CD14-positive monocyte (primary cell): ENCODE data around the gene FAM53A. TPM values are rescaled to one million over a fixed set of nuclear protein-coding genes. Genes with fewer than 3 reads are reported as not detected.

Source experiments
- DNase-seq, 3 donors: peaks; one replicate each; pipeline ENCODE4 v3.0.0-alpha.2; 2011 to 2022
- H2AFZ ChIP-seq: 2 replicates; pipeline ENCODE4 v1.6.0; 2012; ENCODE audit warnings: mild to moderate bottlenecking, low read depth, low read length, inconsistent platforms; ENCODE audit not compliant: insufficient read depth, poor library complexity, severe bottlenecking
- H3K27ac ChIP-seq, 2 donors: 1 replicate in 1 of 2; 2 replicates in 1 of 2; pipeline ENCODE4 v1.5.1; 2012 to 2013; ENCODE audit warnings: low read length in 2 of 2, control low read depth in 1 of 2, inconsistent platforms in 1 of 2, low read depth in 1 of 2, mild to moderate bottlenecking in 1 of 2
- H3K27me3 ChIP-seq, 2 donors: one replicate each; pipeline versions ENCODE4 v1.6.0 to v1.6.1; 2011 to 2013; ENCODE audit warnings: low read length in 2 of 2; ENCODE audit not compliant: control insufficient read depth in 2 of 2, insufficient read depth in 2 of 2
- H3K36me3 ChIP-seq, 2 donors: replicated peaks in 1 of 2; 1 replicate in 1 of 2; 2 replicates in 1 of 2; pipeline versions ENCODE4 v1.5.1 to v1.6.1; 2012 to 2013; ENCODE audit warnings: low read length in 2 of 2, control low read depth in 1 of 2, inconsistent platforms in 1 of 2, mild to moderate bottlenecking in 1 of 2; ENCODE audit not compliant: insufficient read depth in 2 of 2, control insufficient read depth in 1 of 2
- H3K4me1 ChIP-seq, 2 donors: 1 replicate in 1 of 2; 2 replicates in 1 of 2; pipeline versions ENCODE4 v1.5.1 to v1.6.1; 2012 to 2013; ENCODE audit warnings: low read length in 2 of 2, control low read depth in 1 of 2, inconsistent platforms in 1 of 2, mild to moderate bottlenecking in 1 of 2, moderate library complexity in 1 of 2; ENCODE audit not compliant: insufficient read depth in 2 of 2, control insufficient read depth in 1 of 2
- H3K4me2 ChIP-seq: replicated peaks from 2 replicates; pipeline ENCODE3; 2012; ENCODE audit warnings: low read length, moderate library complexity, mild to moderate bottlenecking; ENCODE audit not compliant: poor library complexity, severe bottlenecking; ENCODE audit errors: extremely low read depth
- H3K4me3 ChIP-seq, 3 experiments: fragments of 200-600 bp in 1 of 3; sonication (generic) in 1 of 3; replicated peaks in 1 of 3; 1 replicate in 2 of 3; 2 replicates in 1 of 3; pipeline ENCODE4 v1.5.1; 2011 to 2013; ENCODE audit warnings: low read length in 3 of 3, mild to moderate bottlenecking in 3 of 3, control low read depth in 2 of 3, low read depth in 2 of 3, inconsistent platforms in 1 of 3, moderate library complexity in 1 of 3
- H3K79me2 ChIP-seq: 2 replicates; pipeline ENCODE4 v1.6.0; 2012; ENCODE audit warnings: mild to moderate bottlenecking, control low read depth, inconsistent platforms, low read length, moderate library complexity; ENCODE audit not compliant: insufficient read depth
- H3K9ac ChIP-seq: 2 replicates; pipeline ENCODE4 v1.6.0; 2017; ENCODE audit warnings: low read length, mild to moderate bottlenecking; ENCODE audit not compliant: insufficient read depth, poor library complexity, severe bottlenecking
- H3K9me3 ChIP-seq, 2 donors: replicated peaks in 1 of 2; 1 replicate in 1 of 2; 2 replicates in 1 of 2; pipeline versions ENCODE4 v1.5.1 to v1.6.1; 2012 to 2013; ENCODE audit warnings: low read length in 2 of 2, control low read depth in 1 of 2; ENCODE audit not compliant: control insufficient read depth in 1 of 2, insufficient read depth in 1 of 2
- H4K20me1 ChIP-seq: 2 replicates; pipeline ENCODE4 v1.6.0; 2012; ENCODE audit warnings: mild to moderate bottlenecking, low read length, control low read depth, moderate library complexity; ENCODE audit not compliant: insufficient read depth
- H3K27ac Mint-ChIP-seq, 7 donors: one replicate each; pipeline ENCODE4 v1.8.0; 2020; ENCODE audit warnings: mild to moderate bottlenecking in 7 of 7, mixed read lengths in 7 of 7, moderate library complexity in 6 of 7, inconsistent platforms in 2 of 7
- H3K27me3 Mint-ChIP-seq, 3 donors: one replicate each; pipeline ENCODE4 v1.8.0; 2021 to 2022; ENCODE audit warnings: low read depth in 3 of 3, mild to moderate bottlenecking in 3 of 3, mixed read lengths in 3 of 3, moderate library complexity in 3 of 3, inconsistent platforms in 1 of 3
- H3K36me3 Mint-ChIP-seq, 2 donors: one replicate each; pipeline ENCODE4 v1.8.0; 2020; ENCODE audit warnings: mixed read lengths in 2 of 2, inconsistent platforms in 1 of 2, mild to moderate bottlenecking in 1 of 2
- H3K4me1 Mint-ChIP-seq: one replicate; pipeline ENCODE4 v1.8.0; 2020; ENCODE audit warnings: mild to moderate bottlenecking, mixed read lengths
- H3K4me3 Mint-ChIP-seq, 2 donors: one replicate each; pipeline ENCODE4 v1.8.0; 2020; ENCODE audit warnings: mild to moderate bottlenecking in 2 of 2, mixed read lengths in 2 of 2, moderate library complexity in 1 of 2
- H3K9me3 Mint-ChIP-seq, 7 donors: one replicate each; pipeline ENCODE4 v1.8.0; 2020 to 2022; ENCODE audit warnings: mixed read lengths in 7 of 7, mild to moderate bottlenecking in 6 of 7, moderate library complexity in 6 of 7, inconsistent platforms in 2 of 7
- CTCF ChIP-seq: fragments of 200-600 bp; IDR thresholded peaks from one replicate; pipeline ENCODE4 v1.8.0; 2022; ENCODE audit warnings: antibody characterized with exemption, mild to moderate bottlenecking
- WGBS: methylation state at CpG from one replicate; pipeline ENCODE4 v1.1.5; 2013; ENCODE audit warnings: missing lambda C conversion rate; ENCODE audit not compliant: insufficient coverage; 5-methylcytosine and 5-hydroxymethylcytosine counted together
- intact Hi-C, 2 donors: fragments of 100-400 bp; cut with micrococcal nuclease; formaldehyde crosslinking; loops; one replicate each; pipeline versions ENCODE4 v1.15.0 to v1.15.1; 2023
- polyA plus RNA-seq, 3 donors: library from polyadenylated mRNA; depleted of rRNA in 1 of 3; unstranded in 2 of 3; stranded (reverse) in 1 of 3; fragments of 300-500 nt in 2 of 3; fragments of >200 nt in 1 of 3; fragmentation: Illumina TruSeq in 2 of 3; gene quantifications; 1 replicate in 2 of 3; 2 replicates in 1 of 3; pipeline ENCODE4 v1.2.3, GENCODE V29; 2012 to 2021

The FAM53A gene
- polyA plus RNA-seq, 3 donors = 0.40 to 0.82 (median 0.76) TPM

DNA sequence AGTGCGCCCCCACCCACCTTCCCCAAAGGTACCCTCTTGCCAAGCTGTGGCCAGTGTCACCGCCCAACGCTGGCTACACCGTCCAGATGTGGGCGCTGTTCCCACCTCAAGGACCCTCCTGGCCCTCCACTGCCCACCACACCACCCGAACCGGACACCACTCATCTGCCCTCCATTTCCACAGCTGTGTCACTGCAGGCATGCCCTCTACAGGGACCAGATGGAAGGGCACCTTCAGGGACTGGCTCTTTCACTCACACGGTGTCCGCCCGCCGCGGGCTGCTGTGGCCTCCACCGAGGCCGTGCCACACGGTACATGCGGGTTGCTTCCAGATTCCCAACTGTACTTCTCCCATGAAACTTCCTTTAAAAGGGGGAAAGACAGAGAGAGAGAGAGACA, 87.7 kb downstream of the FAM53A start:
- H2AFZ ChIP-seq = no peak overlapping the region
- TF ChIP-seq CTCF = no peak
- no peak overlapping the region for H3K4me3 ChIP-seq
- H3K9me3 Mint-ChIP-seq = peaks cover 9 to 28% (median 15%) of the 10 kb centered on the region in 7 donors
- peaks cover 0 to 5% (median 0%) of the 10 kb centered on the region in 3 donors for H3K27me3 Mint-ChIP-seq
- H3K4me1 ChIP-seq = no peaks in the 10 kb centered on the region
- H3K4me2 ChIP-seq = no peak overlapping the region
- no peaks in the 10 kb centered on the region for H3K4me1 Mint-ChIP-seq
- no peak overlapping the region for H3K9ac ChIP-seq
- peaks cover 12 to 20% of the 10 kb centered on the region in 2 donors for H3K9me3 ChIP-seq
- no peaks in the 10 kb centered on the region for H3K36me3 Mint-ChIP-seq
- no peaks in the 10 kb centered on the region for H3K27me3 ChIP-seq
- no peaks in the 10 kb centered on the region for H3K79me2 ChIP-seq
- H3K27ac ChIP-seq = no peak overlapping the region
- intact Hi-C loops = no loop called here
- DNase-seq = no peak
- no peaks in the 10 kb centered on the region for H3K36me3 ChIP-seq
- no peaks in the 10 kb centered on the region for H4K20me1 ChIP-seq
- WGBS = 53% methylated on average over 3 of the region's 16 CpGs
- H3K27ac Mint-ChIP-seq = no peak overlapping the region
- H3K4me3 Mint-ChIP-seq = no peak overlapping the region

DNA sequence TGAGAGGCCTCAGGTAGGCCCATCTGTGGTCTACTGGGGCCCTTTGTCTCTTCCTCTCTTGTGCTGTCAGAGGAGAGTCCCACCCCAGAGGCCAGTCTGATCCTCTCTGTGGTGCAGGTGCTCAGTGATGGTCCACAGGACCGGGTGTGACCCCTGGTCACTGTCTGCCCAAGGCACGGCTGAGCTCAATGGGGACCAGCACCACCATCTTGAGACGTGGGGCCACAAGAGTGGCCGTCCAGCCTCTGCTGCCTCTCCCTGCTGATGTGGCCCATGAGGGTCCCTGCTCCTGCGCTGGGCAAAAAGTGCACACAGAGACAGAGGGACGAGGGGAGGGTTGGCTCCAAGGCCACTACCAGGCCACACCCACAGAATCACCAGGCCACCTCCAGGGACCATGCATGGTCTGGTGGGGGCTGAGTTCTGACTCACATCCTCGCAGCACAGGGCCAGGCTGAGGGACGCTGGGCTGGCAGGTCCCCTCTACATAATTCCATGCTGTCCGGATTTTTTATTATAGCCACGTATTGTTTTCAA, 88.3 kb downstream of the FAM53A start:
- Histone ChIP-seq H3K4me2 (no peak overlapping the region), H2AFZ (no peak overlapping the region), H3K79me2 (no peaks in the 10 kb centered on the region), H3K4me1 (no peaks in the 10 kb centered on the region), H3K4me3 (no peak overlapping the region), H3K27ac (no peak overlapping the region), H3K9ac (no peak overlapping the region), H3K9me3 (peaks cover 17 to 24% of the 10 kb centered on the region in 2 donors), H3K27me3 (no peaks in the 10 kb centered on the region), H4K20me1 (no peaks in the 10 kb centered on the region), H3K36me3 (no peaks in the 10 kb centered on the region)
- WGBS = 96% methylated on average over 5 of the region's 10 CpGs
- Mint-ChIP-seq H3K4me3 (no peak overlapping the region), H3K27ac (no peak overlapping the region), H3K4me1 (no peaks in the 10 kb centered on the region), H3K36me3 (no peaks in the 10 kb centered on the region), H3K27me3 (peaks cover 0 to 11% (median 0%) of the 10 kb centered on the region in 3 donors), H3K9me3 (peaks cover 15 to 34% (median 21%) of the 10 kb centered on the region in 7 donors)
- TF ChIP-seq CTCF = no peak
- intact Hi-C loops = no loop called here
- DNase-seq = no peak
